GF-D8 (cell line): ENCODE data around the gene UTS2R.

Experiments
- DNase-seq: peaks from one replicate; lab custom pipeline; 2025; lab: John Stamatoyannopoulos, UW

Gene UTS2R

GRCh38 chr17:82371333-82372248, at the start of gene UTS2R:
UTS2R (plus strand) TSS chr17:82371765; CDS start chr17:82374325, 2,560 bp downstream.
- no peak for DNase-seq

- DNase-seq: no peak
These were observed 49.6 kb upstream of the UTS2R start for GRCh38 chr17:82321947-82322466.

- no peak for DNase-seq
These were observed 48.8 kb upstream of the UTS2R start for GRCh38 chr17:82322526-82323453.

- DNase-seq: no peak
These were observed 47.9 kb upstream of the UTS2R start for GRCh38 chr17:82323514-82324234.

GRCh38 chr17:82324566-82325285, 46.8 kb upstream of the UTS2R start:
- DNase-seq: no peak

GRCh38 chr17:82325286-82326180, 46.0 kb upstream of the UTS2R start:
- DNase-seq: no peak

GRCh38 chr17:82327289-82327688, 44.3 kb upstream of the UTS2R start:
- no peak for DNase-seq

- no peak for DNase-seq
These were observed 43.8 kb upstream of the UTS2R start for GRCh38 chr17:82327757-82328140.

GRCh38 chr17:82328141-82328993, 43.2 kb upstream of the UTS2R start:
- no peak for DNase-seq

GRCh38 chr17:82328994-82329507, 42.5 kb upstream of the UTS2R start:
- DNase-seq: no peak

- no peak for DNase-seq
These were observed 41.8 kb upstream of the UTS2R start for GRCh38 chr17:82329683-82330321.

GRCh38 chr17:82330322-82331239, 41.0 kb upstream of the UTS2R start:
- no peak for DNase-seq

- no peak for DNase-seq
These were observed 40.1 kb upstream of the UTS2R start for GRCh38 chr17:82331345-82331939.

GRCh38 chr17:82332669-82333278, 38.8 kb upstream of the UTS2R start:
- no peak for DNase-seq

- no peak for DNase-seq
These were observed 38.0 kb upstream of the UTS2R start, which contains the start of gene SECTM1 for GRCh38 chr17:82333279-82334171. SECTM1 (minus strand) TSS chr17:82333766; CDS start chr17:82327240, 6,526 bp downstream.
